ENCODE results near the gene CSNK2A1.
"Not testable (repeated sequence)": the region's sequence is repeated elsewhere in the genome, so short reads cannot be mapped to it uniquely, and the experiment has no call there.

Gene CSNK2A1

DNA sequence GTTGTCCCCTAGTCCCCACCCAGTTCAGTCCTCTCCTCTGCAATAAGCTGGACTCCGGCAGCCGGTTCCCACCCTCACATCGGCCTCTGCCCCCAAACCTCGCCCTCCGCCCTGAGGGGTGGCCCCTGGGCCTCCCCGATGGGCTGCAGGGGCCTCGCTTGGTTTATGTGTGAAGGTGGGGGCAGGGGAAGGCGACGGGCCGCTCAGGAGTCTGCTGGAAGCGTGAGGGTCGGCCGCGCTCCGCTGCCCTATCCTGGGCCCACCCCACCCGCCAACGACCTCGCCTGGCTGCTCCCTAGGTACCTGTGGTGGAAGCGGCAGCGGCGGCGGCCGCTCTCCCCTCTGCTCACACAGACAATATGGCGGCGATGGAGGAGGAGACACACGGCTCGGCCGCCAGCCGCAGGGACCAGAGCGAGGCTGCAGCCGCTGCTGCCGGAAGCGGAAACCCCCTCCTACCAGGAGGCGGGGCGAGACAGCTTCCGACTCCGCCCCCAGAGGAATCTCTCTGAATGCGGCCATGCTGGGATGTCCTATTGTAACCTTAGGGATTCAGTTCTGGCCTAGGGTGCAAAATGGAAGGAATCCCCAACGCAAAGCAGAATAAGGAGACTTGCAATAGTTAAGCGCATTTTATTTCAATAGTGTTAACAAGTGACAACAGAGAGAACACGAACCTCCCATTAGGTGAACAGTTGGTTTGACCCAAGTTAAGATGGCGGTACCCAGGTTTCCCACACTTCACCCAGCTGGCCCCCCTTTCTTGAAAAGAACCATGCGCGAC is at the start of gene CSNK2A1:
CSNK2A1 (minus strand) TSS at position 422 of the 784 bp plus-strand sequence. CDS start 35,239 bp downstream, outside the sequence.
- peaks cover 17% of the 10 kb centered on the region for H3K27me3 Mint-ChIP-seq (ENCODE audit: low read depth)
- peak within 1 kb of the TSS; percentile 94 for H3K27ac Mint-ChIP-seq
- peaks cover 33% of the 10 kb centered on the region for H3K4me1 Mint-ChIP-seq (ENCODE audit: low read depth)
- peak within 1 kb of the TSS; percentile 91 for H3K4me3 Mint-ChIP-seq
- peaks cover 43% of the 10 kb centered on the region for H3K36me3 Mint-ChIP-seq (ENCODE audit: low read depth)
- peaks cover 27% of the 10 kb centered on the region for H3K9me3 Mint-ChIP-seq

DNA sequence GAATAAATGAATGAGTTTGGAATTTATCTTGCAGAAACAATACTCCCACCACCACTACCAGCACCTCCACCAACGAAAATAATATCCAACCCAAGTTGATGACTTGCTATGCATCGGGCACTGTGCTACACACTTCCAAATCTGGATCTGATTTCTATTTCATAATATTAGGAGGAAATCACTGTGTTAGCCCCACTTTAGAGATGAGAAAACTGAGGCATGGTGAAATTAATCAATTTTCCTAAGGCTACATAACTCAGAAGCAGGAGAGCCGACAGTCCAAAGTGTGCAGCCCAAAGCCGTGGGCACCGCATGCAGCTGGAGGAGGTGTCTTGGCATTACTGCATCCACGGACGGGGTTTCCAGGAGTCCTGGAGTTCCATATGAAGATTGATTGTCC is 48.9 kb upstream of the CSNK2A1 start:
- Mint-ChIP-seq H3K36me3 (ENCODE audit: low read depth) (no peaks in the 10 kb centered on the region), H3K27ac (no peak overlapping the region), H3K27me3 (ENCODE audit: low read depth) (peaks cover 4% of the 10 kb centered on the region), H3K4me3 (no peak overlapping the region), H3K4me1 (ENCODE audit: low read depth) (no peaks in the 10 kb centered on the region), H3K9me3 (no peaks in the 10 kb centered on the region)

DNA sequence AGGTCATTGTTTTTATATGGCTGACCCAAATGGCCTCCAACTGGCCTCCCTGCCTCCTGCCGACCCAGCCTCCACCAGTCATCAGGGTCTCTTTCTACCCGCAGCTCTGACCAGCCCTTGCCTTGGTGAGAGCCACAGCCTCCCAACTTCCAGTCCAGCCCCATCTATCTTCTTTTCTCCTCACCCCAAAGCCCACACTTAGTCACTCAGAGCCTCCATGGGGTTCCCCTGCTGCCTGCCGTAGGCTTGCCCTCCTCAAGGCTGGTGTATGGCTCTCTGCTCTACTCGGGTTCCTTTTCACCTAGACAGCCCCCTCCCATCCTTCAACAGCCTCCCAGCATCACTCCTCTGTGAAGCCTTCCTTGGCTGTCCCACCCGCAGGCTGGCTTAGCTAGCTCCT is 48.4 kb upstream of the CSNK2A1 start:
- Mint-ChIP-seq H3K9me3 (no peaks in the 10 kb centered on the region), H3K4me3 (no peak overlapping the region), H3K27ac (no peak overlapping the region), H3K36me3 (ENCODE audit: low read depth) (no peaks in the 10 kb centered on the region), H3K4me1 (ENCODE audit: low read depth) (no peaks in the 10 kb centered on the region), H3K27me3 (ENCODE audit: low read depth) (peaks cover 4% of the 10 kb centered on the region)

DNA sequence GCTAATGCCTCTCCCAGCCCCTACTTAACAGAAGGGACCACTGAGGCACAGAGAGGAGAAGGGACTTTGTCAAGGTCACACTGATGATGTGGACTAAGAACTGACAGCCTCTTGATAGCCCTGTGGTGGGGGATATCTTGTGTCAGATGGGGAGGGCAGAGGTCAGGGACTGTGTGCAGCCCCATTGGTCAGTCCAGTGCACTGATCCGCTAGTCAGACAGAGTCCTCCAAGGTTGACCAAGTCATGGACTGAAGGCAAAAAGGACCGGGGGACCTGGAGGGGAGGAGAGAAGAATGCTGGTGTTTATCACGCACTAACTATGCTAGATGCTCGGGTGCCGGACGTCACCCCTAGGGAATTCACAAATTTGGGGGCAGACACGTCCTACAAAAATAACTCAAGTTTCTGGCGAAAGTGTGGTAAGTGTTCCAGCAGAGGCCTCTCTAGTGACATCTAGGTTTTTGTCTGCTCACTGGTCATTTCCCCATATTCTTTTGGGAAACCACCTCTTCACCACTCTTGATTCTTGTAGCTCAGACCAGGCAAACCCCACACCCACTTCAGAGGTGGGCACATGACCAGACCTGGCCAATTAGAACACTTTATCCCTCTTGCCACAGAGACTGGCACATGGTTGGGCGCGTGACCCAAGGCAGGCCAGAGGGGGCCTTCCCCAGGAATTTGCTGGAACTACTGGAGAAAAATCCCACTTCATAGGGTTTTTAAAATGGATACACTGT is 45.5 kb upstream of the CSNK2A1 start:
- H3K4me3 Mint-ChIP-seq: no peak overlapping the region
- H3K9me3 Mint-ChIP-seq: no peaks in the 10 kb centered on the region
- no peaks in the 10 kb centered on the region for H3K4me1 Mint-ChIP-seq (ENCODE audit: low read depth)
- peaks cover 4% of the 10 kb centered on the region for H3K27me3 Mint-ChIP-seq (ENCODE audit: low read depth)
- no peaks in the 10 kb centered on the region for H3K36me3 Mint-ChIP-seq (ENCODE audit: low read depth)
- no peak overlapping the region for H3K27ac Mint-ChIP-seq

DNA sequence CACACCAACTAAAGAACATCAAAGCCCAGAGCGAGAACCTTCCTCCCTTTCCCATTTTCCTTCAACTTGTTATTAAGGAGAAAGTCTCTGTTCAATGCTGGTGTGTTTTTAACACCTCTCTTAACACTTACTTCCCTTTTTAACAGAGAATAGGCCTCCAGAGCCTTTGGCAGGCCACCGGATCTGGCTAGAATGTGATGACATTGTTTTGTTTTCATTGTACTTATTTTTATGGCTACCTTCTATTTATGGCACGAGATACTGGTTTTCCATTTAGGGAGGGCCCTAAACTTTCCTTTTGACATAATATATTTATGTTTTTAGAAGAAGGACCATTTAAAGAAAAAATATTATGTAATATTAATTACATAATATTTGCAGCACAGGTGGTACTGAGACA is 44.9 kb upstream of the CSNK2A1 start:
- Mint-ChIP-seq H3K9me3 (no peaks in the 10 kb centered on the region), H3K4me3 (no peak overlapping the region), H3K27ac (no peak overlapping the region), H3K36me3 (ENCODE audit: low read depth) (no peaks in the 10 kb centered on the region), H3K27me3 (ENCODE audit: low read depth) (peaks cover 4% of the 10 kb centered on the region), H3K4me1 (ENCODE audit: low read depth) (no peaks in the 10 kb centered on the region)

DNA sequence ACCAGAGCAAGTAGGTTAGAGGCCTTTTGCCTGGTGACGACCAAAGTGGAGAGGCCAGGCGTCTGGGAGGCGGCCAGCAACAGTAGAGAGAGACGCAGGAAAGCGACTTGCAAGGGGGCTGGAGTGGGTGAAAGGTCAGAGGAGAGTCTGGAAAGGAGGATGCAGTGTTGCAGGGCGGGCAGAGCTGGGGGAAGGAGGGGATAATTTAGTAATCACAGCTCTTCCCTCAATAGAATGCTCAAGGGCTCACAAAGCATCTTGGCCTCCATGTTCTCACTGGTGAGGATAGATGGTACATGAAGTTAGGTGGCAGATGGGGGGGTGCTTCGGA is 41.3 kb upstream of the CSNK2A1 start:
- Mint-ChIP-seq H3K9me3 (no peaks in the 10 kb centered on the region), H3K27ac (no peak overlapping the region), H3K27me3 (ENCODE audit: low read depth) (peaks cover 7% of the 10 kb centered on the region), H3K4me1 (ENCODE audit: low read depth) (no peaks in the 10 kb centered on the region), H3K4me3 (no peak overlapping the region), H3K36me3 (ENCODE audit: low read depth) (no peaks in the 10 kb centered on the region)

DNA sequence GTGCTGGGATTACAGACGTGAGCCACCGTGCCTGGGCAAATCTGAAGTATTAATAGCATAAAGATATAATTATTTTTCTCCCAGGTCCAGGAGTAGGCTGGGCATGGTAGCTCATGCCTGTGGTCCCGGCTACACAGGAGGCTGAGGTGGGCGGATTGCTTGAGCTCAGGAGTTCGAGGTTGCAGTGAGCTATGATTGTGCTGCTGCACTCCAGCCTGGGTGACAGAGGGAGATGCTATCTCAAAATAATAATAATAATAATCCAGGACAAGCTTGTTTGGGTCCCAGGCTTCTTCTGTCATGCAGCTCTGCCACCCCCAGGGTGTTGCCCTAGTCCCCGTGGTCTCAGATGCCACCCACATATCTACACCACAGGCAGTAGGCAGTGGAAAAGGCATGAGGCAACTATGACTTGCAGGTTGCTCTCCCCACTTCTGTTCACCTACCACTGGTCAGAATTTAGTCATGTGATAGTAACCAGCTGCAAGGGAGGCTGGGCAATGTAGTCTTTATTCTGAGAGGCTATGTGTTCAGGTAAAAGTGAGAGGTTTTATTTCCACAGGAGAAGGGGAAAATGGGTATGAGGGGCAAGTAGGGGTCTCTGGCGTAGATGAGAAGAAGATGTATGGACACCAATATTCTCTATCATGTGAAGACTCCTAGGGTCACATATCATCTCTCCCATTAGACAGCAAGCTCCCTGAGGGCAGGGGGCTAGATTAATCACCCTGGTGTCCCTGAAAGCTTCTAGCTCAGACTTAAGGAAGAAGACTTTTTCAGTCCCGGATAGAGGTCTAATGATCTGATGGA is 40.8 kb upstream of the CSNK2A1 start:
- Mint-ChIP-seq H3K9me3 (no peaks in the 10 kb centered on the region), H3K27me3 (ENCODE audit: low read depth) (peaks cover 7% of the 10 kb centered on the region), H3K27ac (no peak overlapping the region), H3K4me1 (ENCODE audit: low read depth) (no peaks in the 10 kb centered on the region), H3K4me3 (no peak overlapping the region), H3K36me3 (ENCODE audit: low read depth) (no peaks in the 10 kb centered on the region)

DNA sequence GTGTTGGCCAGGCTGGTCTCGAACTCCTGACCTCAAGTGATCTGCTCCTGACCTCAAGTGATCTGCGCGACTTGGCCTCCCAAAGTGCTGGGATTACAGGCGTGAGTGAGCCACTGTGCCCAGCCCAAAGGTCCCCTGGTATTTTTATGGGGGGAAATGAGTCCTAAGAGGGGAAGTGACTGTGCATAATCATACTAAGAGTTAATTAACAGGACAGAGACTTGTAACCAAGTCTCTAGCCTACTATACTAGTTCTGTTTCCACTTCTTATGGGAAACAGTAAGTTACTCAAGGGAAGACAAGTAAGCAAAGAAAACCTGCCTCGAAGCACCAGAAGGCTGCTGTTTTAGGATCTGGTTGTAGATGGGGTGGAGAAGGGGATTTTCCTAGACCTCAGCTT is 38.6 kb upstream of the CSNK2A1 start:
- no peak overlapping the region for H3K27ac Mint-ChIP-seq
- H3K36me3 Mint-ChIP-seq (ENCODE audit: low read depth): no peaks in the 10 kb centered on the region
- no peak overlapping the region for H3K4me3 Mint-ChIP-seq
- no peaks in the 10 kb centered on the region for H3K9me3 Mint-ChIP-seq
- H3K4me1 Mint-ChIP-seq (ENCODE audit: low read depth): no peaks in the 10 kb centered on the region
- H3K27me3 Mint-ChIP-seq (ENCODE audit: low read depth): peaks cover 3% of the 10 kb centered on the region

DNA sequence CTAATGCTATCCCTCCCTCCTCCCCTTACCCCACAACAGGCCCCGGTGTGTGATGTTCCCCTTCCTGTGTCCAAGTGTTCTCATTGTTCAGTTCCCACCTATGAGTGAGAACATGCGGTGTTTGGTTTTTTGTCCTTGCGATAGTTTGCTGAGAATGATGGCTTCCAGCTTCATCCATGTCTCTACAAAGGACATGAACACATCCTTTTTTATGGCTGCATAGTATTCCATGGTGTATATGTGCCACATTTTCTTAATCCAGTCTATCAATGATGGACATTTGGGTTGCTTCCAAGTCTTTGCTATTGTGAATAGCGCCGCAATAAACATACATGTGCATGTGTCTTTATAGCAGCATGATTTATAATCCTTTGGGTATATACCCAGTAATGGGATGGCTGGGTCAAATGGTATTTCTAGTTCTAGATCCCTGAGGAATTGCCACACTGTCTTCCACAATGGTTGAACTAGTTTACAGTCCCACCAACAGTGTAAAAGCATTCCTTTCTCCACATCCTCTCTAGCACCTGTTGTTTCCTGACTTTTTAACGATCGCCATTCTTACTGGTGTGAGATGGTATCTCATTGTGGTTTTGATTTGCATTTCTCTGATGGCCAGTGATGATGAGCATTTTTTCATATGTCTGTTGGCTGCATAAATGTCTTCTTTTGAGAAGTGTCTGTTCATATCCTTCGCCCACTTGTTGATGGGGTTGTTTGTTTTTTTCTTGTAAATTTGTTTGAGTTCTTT is 35.5 kb upstream of the CSNK2A1 start:
- H3K4me1 Mint-ChIP-seq (ENCODE audit: low read depth); H3K36me3 Mint-ChIP-seq (ENCODE audit: low read depth); H3K27me3 Mint-ChIP-seq (ENCODE audit: low read depth); H3K27ac Mint-ChIP-seq; H3K9me3 Mint-ChIP-seq; H3K4me3 Mint-ChIP-seq: not testable (repeated sequence)

DNA sequence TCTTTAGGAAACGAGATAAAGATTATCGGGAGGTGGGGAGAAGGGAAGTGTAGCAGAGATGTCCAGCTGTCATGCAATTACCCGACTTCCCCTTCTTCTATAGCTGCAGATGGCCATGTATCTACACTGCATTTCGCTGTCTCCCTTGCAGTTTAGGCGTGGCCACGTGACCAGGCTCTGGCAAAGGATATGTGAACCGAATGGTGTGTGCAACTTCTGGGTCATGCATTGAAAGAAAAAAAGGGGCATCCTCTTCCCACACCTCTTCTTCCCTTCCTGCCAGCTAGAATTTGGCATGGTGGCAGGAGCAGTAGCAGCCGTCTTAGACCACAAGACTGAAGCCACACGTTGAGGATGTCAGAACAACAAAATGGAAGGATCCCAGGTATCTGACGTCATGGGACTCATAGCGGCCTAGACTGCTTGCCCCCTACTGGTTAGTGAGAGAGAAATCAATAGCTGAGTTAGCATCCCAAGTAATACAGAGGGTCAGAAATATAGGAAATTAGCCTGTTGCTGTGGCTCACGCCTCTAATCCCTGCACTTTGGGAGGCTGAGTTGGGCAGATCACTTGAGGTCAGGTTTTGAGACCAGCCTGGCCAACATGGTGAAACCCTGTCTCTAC is 33.7 kb upstream of the CSNK2A1 start:
- no peaks in the 10 kb centered on the region for H3K9me3 Mint-ChIP-seq
- H3K4me3 Mint-ChIP-seq: no peak overlapping the region
- H3K4me1 Mint-ChIP-seq (ENCODE audit: low read depth): no peaks in the 10 kb centered on the region
- no peak overlapping the region for H3K27ac Mint-ChIP-seq
- H3K27me3 Mint-ChIP-seq (ENCODE audit: low read depth): peaks cover 9% of the 10 kb centered on the region
- H3K36me3 Mint-ChIP-seq (ENCODE audit: low read depth): no peaks in the 10 kb centered on the region

DNA sequence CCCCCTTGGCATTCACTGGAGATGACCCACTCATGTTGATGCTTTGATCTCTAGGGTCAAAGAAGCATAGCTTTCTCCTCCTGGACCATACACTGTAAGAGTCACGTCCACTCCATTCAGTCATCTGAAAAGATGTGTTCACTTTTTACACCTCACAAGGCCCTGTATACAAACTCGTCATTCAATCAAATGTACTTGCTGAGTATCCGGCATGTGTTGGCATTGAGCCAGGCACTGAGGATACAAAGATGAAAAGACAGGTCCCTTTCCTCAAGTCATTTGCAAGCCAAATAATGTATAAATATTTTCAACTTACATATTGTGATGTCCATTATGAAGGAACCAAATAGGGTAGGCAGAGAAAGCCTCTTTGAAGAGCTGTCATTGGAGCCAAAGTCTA is 32.6 kb upstream of the CSNK2A1 start:
- Mint-ChIP-seq H3K36me3 (ENCODE audit: low read depth) (no peaks in the 10 kb centered on the region), H3K27ac (no peak overlapping the region), H3K27me3 (ENCODE audit: low read depth) (peaks cover 17% of the 10 kb centered on the region)

DNA sequence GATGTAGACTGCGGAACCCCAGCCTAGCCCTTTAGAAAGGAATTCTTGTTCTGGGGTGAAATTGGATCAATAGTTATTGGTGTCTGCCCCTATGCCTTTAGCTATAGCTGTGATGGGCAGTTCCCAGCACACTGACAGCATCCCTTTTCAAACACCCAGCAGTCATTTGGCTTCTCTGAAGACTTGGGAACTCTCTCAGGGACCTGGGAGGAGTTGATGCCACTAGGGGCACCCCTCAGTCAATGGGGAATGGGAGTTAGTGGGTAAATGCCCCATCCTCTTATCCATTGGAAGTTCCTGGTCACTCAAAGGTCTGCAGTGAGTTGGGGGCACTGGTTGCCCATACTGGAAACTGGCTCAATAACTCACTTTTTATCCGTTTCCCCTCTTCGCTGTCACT is 31.6 kb upstream of the CSNK2A1 start:
- no peaks in the 10 kb centered on the region for H3K4me1 Mint-ChIP-seq (ENCODE audit: low read depth)
- no peak overlapping the region for H3K4me3 Mint-ChIP-seq
- H3K27me3 Mint-ChIP-seq (ENCODE audit: low read depth): peaks cover 20% of the 10 kb centered on the region

More for the DNA sequence above, 32.6 kb upstream of the CSNK2A1 start:
- Mint-ChIP-seq H3K4me3 (no peak overlapping the region), H3K9me3 (no peaks in the 10 kb centered on the region), H3K4me1 (ENCODE audit: low read depth) (no peaks in the 10 kb centered on the region)

DNA sequence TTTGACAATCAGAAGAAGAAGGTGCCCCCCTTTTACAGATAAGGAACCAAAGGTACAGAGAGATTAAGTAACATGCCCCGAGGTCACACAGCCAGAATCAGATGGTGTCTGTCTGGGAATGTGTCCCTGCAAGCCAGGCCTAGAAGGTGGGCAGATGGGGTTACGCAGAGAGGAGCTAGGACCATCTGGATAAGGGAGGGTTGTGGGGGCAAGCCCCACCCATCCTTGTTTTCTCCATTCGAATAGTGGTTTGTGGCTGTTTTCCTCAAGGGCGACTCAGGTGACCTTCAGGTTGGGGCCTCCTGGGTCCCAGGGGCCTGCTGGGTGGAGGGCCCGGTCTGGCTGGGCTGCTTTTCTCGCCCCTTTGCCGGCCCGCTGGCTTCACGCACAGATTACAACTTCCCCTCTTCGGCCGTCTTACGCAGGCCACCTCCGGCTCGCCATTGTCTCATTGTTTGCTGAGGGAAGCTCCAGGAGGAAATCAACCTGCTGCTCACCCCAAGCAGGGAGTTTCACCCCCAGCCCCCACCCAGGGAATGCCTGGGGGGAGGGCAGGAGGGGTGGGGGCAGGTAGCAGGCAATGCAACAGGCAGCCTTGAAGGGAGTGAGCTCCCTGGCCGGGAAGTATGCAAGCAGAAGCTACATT is 30.8 kb upstream of the CSNK2A1 start:
- H3K9me3 Mint-ChIP-seq: no peaks in the 10 kb centered on the region
- no peaks in the 10 kb centered on the region for H3K36me3 Mint-ChIP-seq (ENCODE audit: low read depth)
- no peak overlapping the region for H3K4me3 Mint-ChIP-seq
- peaks cover 26% of the 10 kb centered on the region for H3K27me3 Mint-ChIP-seq (ENCODE audit: low read depth)
- no peak overlapping the region for H3K27ac Mint-ChIP-seq
- no peaks in the 10 kb centered on the region for H3K4me1 Mint-ChIP-seq (ENCODE audit: low read depth)

More for the DNA sequence above, 31.6 kb upstream of the CSNK2A1 start:
- Mint-ChIP-seq H3K27ac (no peak overlapping the region), H3K9me3 (no peaks in the 10 kb centered on the region), H3K36me3 (ENCODE audit: low read depth) (no peaks in the 10 kb centered on the region)

Measured in T-helper 1 cell treated with Interleukin-12 subunit alpha and Interleukin-12 subunit beta and Interleukin-4 antibody, amounts not matched to agents 30 μg/mL and 1 μg/mL, for 36 hours (primary cell).